HepG2 (cell line): ENCODE data around the gene RAD51C. TPM values are rescaled to one million over a fixed set of nuclear protein-coding genes. Genes with fewer than 3 reads are reported as not detected.

Experiments
- ATAC-seq: fragments of 200-7000 bp; cut with Tn5 transposase; 3 replicates; pipeline ENCODE4 v1.9.1; 2020; ENCODE audit warnings: mild to moderate bottlenecking, moderate library complexity
- BruUV-seq: library from RNA; stranded (reverse); fragments of 400-500 nt; replicated peaks from 2 replicates; lab custom pipeline; 2021; lab: Mats Ljungman, UMichigan
- CTCF ChIA-PET: fragments of 300-600 bp; formaldehyde crosslinking; extraction: SDS; loops from one replicate; lab custom pipeline; 2021; ENCODE audit warnings: low total read pairs, inconsistent platforms, low intra/inter-chr PET ratio; lab: Yijun Ruan, JAX
- POLR2A ChIA-PET: fragments of 350-600 bp; sonication (Branson Sonifier 250); formaldehyde crosslinking; loops from one replicate; lab custom pipeline; 2020; ENCODE audit warnings: antibody characterized with exemption, inconsistent platforms; lab: Yijun Ruan, JAX
- DNase-seq: peaks from one replicate; pipeline ENCODE4 v3.0.0-alpha.2; 2015; ENCODE audit warnings: low spot score
- FAIRE-seq: peaks from 3 replicates; lab custom pipeline; 2011; peaks lifted over from hg19 to GRCh38; lab: Jason Lieb, UNC
- H2AFZ ChIP-seq: one replicate; pipeline ENCODE4 v1.6.1; 2011; ENCODE audit warnings: low read length, inconsistent platforms
- H3K27ac ChIP-seq: fragments of 300-600 bp; 3 replicates; pipeline ENCODE4 v1.8.0; 2011; ENCODE audit warnings: mixed run types, mild to moderate bottlenecking, mixed read lengths, low read length, inconsistent platforms; ENCODE audit not compliant: insufficient read depth; ENCODE audit errors: extremely low read length
- H3K27me3 ChIP-seq, 2 experiments: fragments of 200-600 bp in 1 of 2; 2 replicates in 1 of 2; 3 replicates in 1 of 2; pipeline versions ENCODE4 v1.6.0 to v1.8.0; 2011; ENCODE audit warnings: low read length in 2 of 2, mild to moderate bottlenecking in 2 of 2, moderate library complexity in 2 of 2, inconsistent platforms in 1 of 2; ENCODE audit not compliant: insufficient read depth in 2 of 2, control insufficient read depth in 1 of 2
- H3K36me3 ChIP-seq, 2 experiments: fragments of 200-600 bp in 1 of 2; replicated peaks in 1 of 2; 2 replicates in 1 of 2; 3 replicates in 1 of 2; pipeline versions ENCODE4 v1.5.1 to v1.8.0; 2011; ENCODE audit warnings: low read length in 2 of 2, inconsistent platforms in 1 of 2; ENCODE audit not compliant: insufficient read depth in 2 of 2, control insufficient read depth in 1 of 2
- H3K4me1 ChIP-seq: 2 replicates; pipeline ENCODE4 v1.5.1; 2012; ENCODE audit warnings: low read length, inconsistent platforms; ENCODE audit not compliant: insufficient read depth
- H3K4me2 ChIP-seq: 2 replicates; pipeline ENCODE4 v1.6.0; 2011; ENCODE audit warnings: low read depth, low read length, inconsistent platforms
- H3K4me3 ChIP-seq, 3 experiments: fragments of 200-600 bp in 1 of 3; sonication (generic), shearing (Covaris generic) in 1 of 3; replicated peaks in 1 of 3; 2 replicates each; pipeline ENCODE4 v1.5.1; 2011 to 2016; ENCODE audit warnings: low read length in 3 of 3, inconsistent platforms in 2 of 3, low read depth in 2 of 3, mild to moderate bottlenecking in 2 of 3, control low read depth in 1 of 3, mixed read lengths in 1 of 3; ENCODE audit not compliant: insufficient read depth in 1 of 3
- H3K79me2 ChIP-seq: one replicate; pipeline ENCODE4 v1.6.1; 2011; ENCODE audit warnings: low read length, inconsistent platforms; ENCODE audit not compliant: insufficient read depth
- H3K9ac ChIP-seq: 2 replicates; pipeline ENCODE4 v1.6.0; 2011; ENCODE audit warnings: mild to moderate bottlenecking, low read depth, low read length, inconsistent platforms; ENCODE audit not compliant: insufficient read depth
- H3K9me3 ChIP-seq: 2 replicates; pipeline ENCODE4 v1.5.1; 2012; ENCODE audit warnings: mild to moderate bottlenecking, low read length
- H4K20me1 ChIP-seq: 2 replicates; pipeline ENCODE4 v1.6.0; 2011; ENCODE audit warnings: inconsistent platforms, mild to moderate bottlenecking, low read length, moderate library complexity; ENCODE audit not compliant: insufficient read depth
- BCL6 ChIP-seq: IDR thresholded peaks from 2 replicates; pipeline ENCODE4 v1.6.1; 2016; ENCODE audit warnings: missing genetic modification reagents, missing compliant biosample characterization
- CBX2 ChIP-seq, 2 experiments: fragments of 200-600 bp in 1 of 2; sonication (generic); formaldehyde crosslinking in 1 of 2; IDR thresholded peaks; 2 replicates each; pipeline versions ENCODE4 v1.7.0 to v1.8.1; 2018 to 2022; ENCODE audit warnings: low read depth in 2 of 2, low read length in 1 of 2, mild to moderate bottlenecking in 1 of 2, missing genetic modification reagents in 1 of 2
- FOXP1 ChIP-seq, 2 experiments: fragments of 450-650 bp in 1 of 2; IDR thresholded peaks; 2 replicates each; pipeline ENCODE4 v1.6.1; 2017 to 2018; ENCODE audit warnings: antibody characterized with exemption in 1 of 2
- KDM5B ChIP-seq: sonication (generic); formaldehyde crosslinking; IDR thresholded peaks from 2 replicates; pipeline ENCODE4 v1.4.0; 2020; ENCODE audit warnings: missing genetic modification reagents, mild to moderate bottlenecking, borderline replicate concordance
- KDM6A ChIP-seq: IDR thresholded peaks from 2 replicates; pipeline ENCODE4 v1.6.1; 2016; ENCODE audit warnings: low read depth
- NR2C2 ChIP-seq: sonication (generic); formaldehyde crosslinking; IDR thresholded peaks from 2 replicates; pipeline ENCODE4 v1.4.0; 2020; ENCODE audit warnings: missing genetic modification reagents, mild to moderate bottlenecking, moderate library complexity, borderline replicate concordance
- SAFB2 ChIP-seq: sonication (generic); formaldehyde crosslinking; IDR thresholded peaks from 2 replicates; pipeline ENCODE4 v1.5.1; 2020; ENCODE audit warnings: missing genetic modification reagents, low read depth, mild to moderate bottlenecking, borderline replicate concordance
- SIX4 ChIP-seq: sonication (generic); formaldehyde crosslinking; IDR thresholded peaks from 2 replicates; pipeline ENCODE4 v1.4.0; 2020; ENCODE audit warnings: missing genetic modification reagents
- SRSF1 ChIP-seq: fragments of 200-400 bp; formaldehyde crosslinking; optimal IDR thresholded peaks from 2 replicates; pipeline ENCODE3; 2017; ENCODE audit warnings: mild to moderate bottlenecking, low read depth, low read length, moderate library complexity
- TARDBP ChIP-seq: sonication (generic); formaldehyde crosslinking; IDR thresholded peaks from 2 replicates; pipeline ENCODE4 v1.8.0; 2022; ENCODE audit warnings: mild to moderate bottlenecking, missing genetic modification reagents
- ZNF234 ChIP-seq: sonication (generic); formaldehyde crosslinking; conservative IDR thresholded peaks from 2 replicates; pipeline ENCODE4 v1.5.1; 2020; ENCODE audit warnings: mild to moderate bottlenecking, missing genetic modification reagents
- ZNF263 ChIP-seq: sonication (generic); formaldehyde crosslinking; IDR thresholded peaks from 2 replicates; pipeline ENCODE4 v1.4.0; 2020; ENCODE audit warnings: missing genetic modification reagents
- ZNF570 ChIP-seq: sonication (generic); formaldehyde crosslinking; IDR thresholded peaks from 2 replicates; pipeline ENCODE4 v1.4.0; 2020; ENCODE audit warnings: mild to moderate bottlenecking, missing genetic modification reagents, borderline replicate concordance
- WGBS: methylation state at CpG from one replicate; pipeline ENCODE4 v1.1.6; 2017; ENCODE audit warnings: low lambda C conversion rate; 5-methylcytosine and 5-hydroxymethylcytosine counted together
- in situ Hi-C: cut with HindIII; loops from 2 replicates; pipeline ENCODE4 v1.10.0; 2017; ENCODE audit warnings: low pct_unique_long_range_greater_than_20kb; ENCODE audit not compliant: extremely low pct_ligation_motif_present
- intact Hi-C: fragments of 100-400 bp; cut with micrococcal nuclease; formaldehyde crosslinking; loops from one replicate; pipeline ENCODE4 v1.10.0; 2022; ENCODE audit not compliant: unreplicated experiment
- polyA plus RNA-seq, 8 experiments: library from polyadenylated mRNA; depleted of rRNA in 3 of 8; stranded (reverse) in 7 of 8; unstranded in 1 of 8; fragments of >200 nt; fragmentation: Illumina TruSeq in 4 of 8; extraction: Trizol in 4 of 8; gene quantifications; 2 replicates each; pipeline versions ENCODE4 v1.2.1 to v1.2.3, GENCODE V29; 2011 to 2016; ENCODE audit warnings: low read depth in 4 of 8, missing spikeins in 1 of 8, mixed read lengths in 1 of 8; ENCODE audit not compliant: insufficient read depth in 1 of 8
- total RNA-seq, 5 experiments: library from RNA; depleted of rRNA; stranded (reverse); fragments of >200 nt; fragmentation: Illumina TruSeq; extraction: Trizol; gene quantifications; 2 replicates each; pipeline ENCODE4 v1.2.3, GENCODE V29; 2016; ENCODE audit warnings: low read depth in 1 of 5

RAD51C gene
- total and polyA plus RNA-seq, 2 of the 13 experiments (the other 11 are each of a cell fraction or from before 2014, with no cell fraction given), result 38.5 to 106 TPM

GRCh38 chr17:58779446-58779845, 87.0 kb downstream of the RAD51C start:
- no peaks in the 10 kb centered on the region for H3K36me3 ChIP-seq
- no peaks in the 10 kb centered on the region for H3K9me3 ChIP-seq
- CTCF ChIA-PET, result no interaction called here
- no peaks in the 10 kb centered on the region for H4K20me1 ChIP-seq
- ATAC-seq (no peak), FAIRE-seq (no peak), DNase-seq (no peak)
- BruUV-seq, result no TSS peak
- POLR2A ChIA-PET, result no interaction called here
- H2AFZ ChIP-seq, result no peak overlapping the region
- intact Hi-C loops (no loop called here), in situ Hi-C loops (no loop called here)
- no peak for TF ChIP-seq KDM6A
- TF ChIP-seq FOXP1 (IDR thresholded peaks at IDR 0.05), result no peak
- TF ChIP-seq FOXP1 (CRISPR knock-in tag; IDR thresholded peaks at IDR 0.05), result no peak
- no peak for TF ChIP-seq ZNF570
- TF ChIP-seq SIX4 (CRISPR knock-in tag), result no peak
- no peak for TF ChIP-seq SRSF1
- TF ChIP-seq TARDBP (CRISPR knock-in tag), result no peak
- no peak for TF ChIP-seq ZNF263 (CRISPR knock-in tag)
- no peak for TF ChIP-seq ZNF234
- TF ChIP-seq NR2C2 (CRISPR knock-in tag), result no peak
- TF ChIP-seq KDM5B, result no peak
- TF ChIP-seq CBX2 (IDR thresholded peaks at IDR 0.05; ENCODE audit: low read depth, low read length), result no peak
- no peak for TF ChIP-seq CBX2 (CRISPR knock-in tag; IDR thresholded peaks at IDR 0.05; ENCODE audit: low read depth)
- TF ChIP-seq SAFB2, result no peak
- TF ChIP-seq BCL6 (CRISPR knock-in tag), result no peak
- no peaks in the 10 kb centered on the region for H3K27me3 ChIP-seq
- H3K4me2 ChIP-seq, result no peak overlapping the region
- no peaks in the 10 kb centered on the region for H3K4me1 ChIP-seq
- H3K27ac ChIP-seq, result no peak overlapping the region
- H3K4me3 ChIP-seq, result no peak overlapping the region
- WGBS, result 34% methylated on average over 1 of the region's 1 CpG
- no peaks in the 10 kb centered on the region for H3K79me2 ChIP-seq
- no peak overlapping the region for H3K9ac ChIP-seq
